GM18508 (cell line): ENCODE measurements around the gene ECSIT.
"Not testable (repeated sequence)": the region's sequence is repeated elsewhere in the genome, so short reads cannot be mapped to it uniquely, and the experiment has no call there.

Experiments
- ATAC-seq: cut with Tn5 transposase; IDR thresholded peaks from one replicate; pipeline ENCODE4 v1.9.1; 2021; ENCODE audit warnings: moderate number of reproducible peaks; ENCODE audit not compliant: insufficient read depth, unreplicated experiment

The ECSIT gene

GRCh38 chr19:11479898-11480714, 48.8 kb downstream of the ECSIT start:
- no peak for ATAC-seq

GRCh38 chr19:11479090-11479897, 49.6 kb downstream of the ECSIT start:
- ATAC-seq, result no peak

DNA sequence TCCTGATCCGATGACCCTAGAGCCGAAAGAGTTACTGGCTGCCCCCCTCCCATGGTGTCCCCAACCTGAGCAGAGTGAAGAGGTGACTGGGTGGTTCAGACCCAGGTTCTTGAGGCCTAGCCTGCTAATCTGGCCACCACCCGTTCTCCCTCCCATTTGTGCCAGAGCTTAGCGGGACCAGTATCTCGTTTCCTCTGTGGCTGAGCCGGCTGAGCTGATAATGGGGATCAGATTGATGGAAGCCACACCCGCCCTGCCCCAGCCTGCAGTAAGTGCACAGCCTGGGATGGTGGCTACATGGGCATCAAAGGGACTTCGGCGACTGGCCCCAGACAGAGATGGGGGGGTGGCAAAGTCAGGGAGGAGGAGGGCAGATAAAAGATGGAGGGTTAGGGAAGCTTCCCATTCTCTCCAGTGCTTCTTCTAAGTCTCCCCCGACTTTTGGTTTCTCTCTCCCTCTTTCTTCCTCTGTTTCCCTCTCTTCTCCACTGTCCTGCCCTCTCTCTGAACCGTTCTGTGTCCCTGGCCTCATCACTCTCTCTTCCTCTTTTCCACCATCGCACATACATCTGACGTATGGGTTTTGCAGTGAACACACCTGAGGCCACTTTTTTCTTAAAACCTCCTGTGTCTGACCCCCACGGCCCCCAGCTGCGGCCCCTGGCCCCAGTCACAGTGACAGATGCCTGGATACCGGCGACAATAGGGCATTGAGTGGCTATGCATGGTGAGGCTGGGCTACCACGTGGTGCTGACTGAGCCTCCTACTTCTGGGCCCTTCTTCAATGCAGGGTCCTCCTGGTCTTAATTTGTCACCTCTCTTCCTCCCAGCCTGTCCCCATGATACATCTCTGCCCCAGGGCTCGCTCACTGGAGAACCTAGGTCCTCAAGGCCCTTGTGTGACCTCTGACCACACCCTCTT, 50.5 kb downstream of the ECSIT start:
- no peak for ATAC-seq

- ATAC-seq, result no peak
These were observed 53.1 kb downstream of the ECSIT start for GRCh38 chr19:11475861-11476260.

DNA sequence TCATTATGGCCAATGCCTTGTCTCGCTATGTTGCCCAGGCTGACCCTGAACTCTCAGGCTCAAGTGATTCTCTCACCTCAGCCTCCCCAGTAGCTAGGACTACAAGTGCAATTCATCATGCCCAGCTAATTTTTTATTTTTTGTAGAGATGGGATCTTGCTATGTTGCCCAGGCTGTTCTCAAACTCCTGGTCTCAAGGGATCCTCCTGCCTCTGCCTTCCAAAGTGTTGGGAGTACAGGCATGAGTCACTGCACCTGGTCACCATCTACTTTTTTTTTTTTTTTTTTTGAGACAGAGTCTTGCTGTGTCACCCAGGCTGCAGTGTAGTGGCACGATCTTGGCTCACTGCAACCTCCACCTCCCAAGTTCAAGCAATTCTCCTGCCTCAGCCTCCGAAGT, 53.6 kb downstream of the ECSIT start:
- not testable (repeated sequence) for ATAC-seq

DNA sequence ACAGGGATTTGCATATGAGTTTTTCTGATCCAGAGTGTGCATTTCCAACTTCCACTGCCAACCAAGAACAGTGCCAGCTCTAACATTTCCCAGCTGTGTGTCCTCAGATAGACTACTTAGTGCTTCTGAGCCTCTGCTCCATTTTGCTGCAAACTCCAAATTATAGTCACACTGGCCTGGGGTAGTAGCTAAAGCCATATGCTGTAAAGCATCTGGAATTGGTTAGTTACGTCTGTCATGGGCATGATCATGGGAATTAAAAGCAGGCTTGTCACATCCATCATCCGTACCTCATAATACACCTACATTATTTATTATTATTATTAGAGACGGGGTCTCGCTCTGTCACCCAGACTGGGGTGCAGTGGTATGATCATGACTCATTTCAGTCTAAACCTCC, 55.2 kb downstream of the ECSIT start:
- ATAC-seq, result no peak

GRCh38 chr19:11468266-11468845, 60.6 kb downstream of the ECSIT start:
- not testable (repeated sequence) for ATAC-seq

DNA sequence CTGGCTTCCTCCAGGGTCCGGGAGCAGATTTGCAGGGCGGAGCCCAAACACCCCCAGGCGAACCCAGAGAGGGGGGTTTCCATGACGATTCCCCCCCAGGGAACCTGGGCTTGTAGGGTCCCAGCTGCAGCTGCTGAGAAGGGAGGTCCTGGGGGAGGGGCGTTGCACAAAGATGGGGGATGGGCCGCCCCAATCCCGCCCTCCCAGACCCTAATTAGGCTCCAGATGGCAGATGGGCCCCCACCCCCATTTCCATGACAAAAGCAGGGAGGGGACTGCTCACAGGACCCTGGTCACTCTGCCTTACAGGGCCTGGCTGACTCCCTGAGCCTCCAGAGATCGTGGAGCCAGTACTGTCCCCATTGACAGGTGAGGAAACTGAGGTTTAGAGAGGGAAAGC, 63.3 kb downstream of the ECSIT start:
- no peak for ATAC-seq

DNA sequence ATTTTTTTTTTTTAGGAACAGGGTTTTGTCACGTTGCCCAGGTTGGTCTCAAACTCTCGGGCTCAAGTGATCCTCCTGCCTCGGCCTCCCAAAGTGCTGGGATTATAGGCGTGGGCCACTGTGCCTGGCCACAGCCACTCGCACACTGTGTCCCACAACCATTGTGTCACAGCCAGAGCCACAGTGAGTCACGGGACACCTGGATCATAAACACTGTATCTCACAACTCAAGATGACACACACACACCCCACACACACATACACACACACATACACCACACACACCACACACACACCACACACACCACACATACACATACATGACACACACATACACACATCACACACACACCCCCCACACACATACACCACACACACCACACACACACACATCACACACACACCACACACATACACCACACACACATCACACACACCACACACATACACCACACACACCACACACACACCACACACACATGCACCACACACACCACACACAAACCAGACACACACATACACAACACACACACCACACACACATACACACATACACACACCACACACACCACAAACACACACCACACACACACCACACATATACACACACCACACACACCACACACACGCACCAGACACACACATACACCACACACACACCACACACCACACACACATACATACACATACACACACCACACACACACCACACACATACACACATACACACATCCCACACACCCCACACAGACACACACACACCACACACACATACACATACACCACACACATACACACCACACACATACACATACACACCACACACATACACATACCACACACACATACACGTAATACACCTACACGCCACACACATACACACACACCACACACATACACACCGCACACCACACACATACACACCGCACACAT, 64.3 kb downstream of the ECSIT start:
- no peak for ATAC-seq

- no peak for ATAC-seq
These were observed 65.5 kb downstream of the ECSIT start for GRCh38 chr19:11463391-11463790.

GRCh38 chr19:11461453-11461852, 67.5 kb downstream of the ECSIT start:
- ATAC-seq, result no peak

- ATAC-seq, result no peak
These were observed 68.7 kb downstream of the ECSIT start for GRCh38 chr19:11460207-11460606.

- ATAC-seq, result not testable (repeated sequence)
These were observed 70.0 kb downstream of the ECSIT start for GRCh38 chr19:11458912-11459311.

DNA sequence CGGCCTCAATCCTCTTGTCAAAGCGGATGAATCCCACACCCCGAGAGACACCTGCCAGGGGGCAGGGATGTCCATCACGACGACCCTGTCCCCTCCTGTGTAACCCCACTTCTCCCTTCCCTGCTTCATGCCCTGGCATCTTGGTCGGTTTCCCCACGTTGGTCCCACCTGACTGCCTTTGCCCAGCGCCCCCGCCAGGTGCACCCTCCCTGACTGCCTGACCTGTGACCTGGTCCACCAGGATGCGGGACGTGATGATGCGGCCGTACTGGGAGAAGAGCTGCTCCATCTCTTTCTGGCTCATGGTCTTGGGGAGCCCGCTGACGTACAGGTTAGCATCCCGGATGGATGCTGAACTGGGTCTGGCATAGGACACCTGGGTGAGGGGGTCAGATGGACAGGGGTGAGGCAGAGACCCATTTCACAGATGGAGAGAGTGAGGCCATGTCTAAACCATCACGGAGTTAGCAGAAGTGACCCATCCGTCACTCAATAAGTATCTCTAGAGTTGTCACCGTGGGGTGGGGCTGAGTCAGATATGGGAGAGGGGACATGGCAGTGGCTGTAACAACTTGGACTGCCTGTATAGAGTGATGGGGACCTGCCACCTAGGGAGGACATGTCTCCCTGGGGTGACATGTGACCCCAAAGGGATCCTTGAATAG, 70.6 kb downstream of the ECSIT start:
- no peak for ATAC-seq

- no peak for ATAC-seq
These were observed 71.1 kb downstream of the ECSIT start for GRCh38 chr19:11457831-11458230.

GRCh38 chr19:11457115-11457514, 71.8 kb downstream of the ECSIT start:
- ATAC-seq, result no peak

DNA sequence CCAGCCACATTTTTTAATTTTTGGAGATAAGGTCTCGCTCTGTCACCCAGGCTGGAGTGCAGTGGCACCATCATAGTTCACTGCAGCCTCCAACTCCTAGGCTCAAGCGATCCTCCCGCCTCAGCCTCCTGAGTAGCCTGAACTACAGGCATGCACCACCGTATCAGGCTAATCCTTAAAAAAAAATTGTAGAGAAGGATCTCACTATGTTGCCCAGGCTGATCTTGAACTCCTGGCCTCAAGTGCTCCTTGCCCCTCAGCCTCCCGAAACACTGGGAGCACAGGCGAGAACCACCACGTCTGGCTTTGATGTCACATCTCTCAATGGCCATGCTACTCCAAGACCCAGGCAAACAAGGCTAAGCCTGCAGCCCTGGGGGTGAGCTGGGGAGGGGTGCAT, 72.3 kb downstream of the ECSIT start:
- ATAC-seq, result no peak
